GM12878 (cell line): ENCODE data around the gene LZTFL1. TPM values are rescaled to one million over a fixed set of nuclear protein-coding genes. Genes with fewer than 3 reads are reported as not detected.

Experiments
- ATAC-seq: fragments of 200-7000 bp; cut with Tn5 transposase; 3 replicates; pipeline ENCODE4 v1.9.1; 2020; ENCODE audit warnings: mild to moderate bottlenecking, moderate library complexity
- BruUV-seq: library from RNA; stranded (reverse); fragments of 400-500 nt; replicated peaks from 2 replicates; lab custom pipeline; 2021; lab: Mats Ljungman, UMichigan
- CTCF ChIA-PET: fragments of 300-600 bp; sonication (Branson Sonifier 250); formaldehyde crosslinking; extraction: SDS; loops from one replicate; lab custom pipeline; 2021; ENCODE audit warnings: inconsistent platforms; lab: Yijun Ruan, JAX
- POLR2A ChIA-PET: fragments of 350-600 bp; formaldehyde crosslinking; extraction: SDS; loops from one replicate; lab custom pipeline; 2021; ENCODE audit warnings: inconsistent platforms; lab: Charles Lee
- RAD21 ChIA-PET: fragments of 300-600 bp; sonication (Branson Sonifier 250); formaldehyde crosslinking; loops from one replicate; lab custom pipeline; 2023; ENCODE audit warnings: antibody characterized with exemption; ENCODE audit not compliant: unreplicated experiment; lab: Charles Lee
- SMC1A ChIA-PET: fragments of 300-600 bp; sonication (Branson Sonifier 250); formaldehyde crosslinking; loops from one replicate; lab custom pipeline; 2023; ENCODE audit not compliant: unreplicated experiment, uncharacterized antibody; lab: Charles Lee
- DNase-seq: peaks from one replicate; pipeline ENCODE4 v3.0.0-alpha.2; 2011; ENCODE audit warnings: low read depth, low spot score
- FAIRE-seq: peaks from 3 replicates; lab custom pipeline; 2011; peaks lifted over from hg19 to GRCh38; lab: Jason Lieb, UNC
- H2AFZ ChIP-seq: 2 replicates; pipeline ENCODE4 v1.6.0; 2011; ENCODE audit warnings: low read depth, low read length, control low read depth; ENCODE audit not compliant: control insufficient read depth
- H3K27ac ChIP-seq: 2 replicates; pipeline ENCODE4 v1.5.1; 2011; ENCODE audit warnings: control low read depth; ENCODE audit not compliant: control insufficient read depth, insufficient read depth
- H3K27me3 ChIP-seq, 2 experiments: replicated peaks in 1 of 2; 2 replicates each; pipeline versions ENCODE4 v1.6.0 to v1.6.1; 2011; ENCODE audit warnings: low read length in 1 of 2; ENCODE audit not compliant: control insufficient read depth in 2 of 2, insufficient read depth in 2 of 2
- H3K36me3 ChIP-seq, 2 experiments: 2 replicates each; pipeline ENCODE4 v1.5.1; 2011; ENCODE audit warnings: low read length in 1 of 2; ENCODE audit not compliant: control insufficient read depth in 2 of 2, insufficient read depth in 2 of 2
- H3K4me1 ChIP-seq: 2 replicates; pipeline ENCODE4 v1.6.1; 2011; ENCODE audit warnings: mild to moderate bottlenecking, low read length, moderate library complexity, mixed read lengths; ENCODE audit not compliant: control insufficient read depth, insufficient read depth
- H3K4me2 ChIP-seq: 2 replicates; pipeline ENCODE4 v1.6.0; 2011; ENCODE audit warnings: control low read depth; ENCODE audit not compliant: control insufficient read depth, insufficient read depth
- H3K4me3 ChIP-seq: fragments of 200-600 bp; sonication (generic); 2 replicates; pipeline ENCODE4 v1.5.1; 2016
- H3K79me2 ChIP-seq: 2 replicates; pipeline ENCODE4 v1.6.0; 2011; ENCODE audit warnings: low read length; ENCODE audit not compliant: control insufficient read depth, insufficient read depth
- H3K9ac ChIP-seq: 2 replicates; pipeline ENCODE4 v1.8.0; 2011; ENCODE audit warnings: low read length, control low read depth, mixed read lengths; ENCODE audit not compliant: control insufficient read depth, insufficient read depth
- H3K9me3 ChIP-seq: replicated peaks from 3 replicates; pipeline ENCODE4 v1.5.1; 2011; ENCODE audit warnings: mild to moderate bottlenecking, low read length; ENCODE audit not compliant: control insufficient read depth, insufficient read depth
- H4K20me1 ChIP-seq: 2 replicates; pipeline ENCODE4 v1.6.0; 2011; ENCODE audit not compliant: control insufficient read depth, insufficient read depth
- ATF7 ChIP-seq: fragments of 450-650 bp; IDR thresholded peaks from 2 replicates; pipeline ENCODE4 v1.6.1; 2016; ENCODE audit warnings: low read depth, mild to moderate bottlenecking
- FOXM1 ChIP-seq: IDR thresholded peaks from 2 replicates; pipeline ENCODE4 v1.6.1; 2012; ENCODE audit warnings: low read depth, mild to moderate bottlenecking, inconsistent platforms, low read length, moderate library complexity
- HDAC2 ChIP-seq: fragments of 200-600 bp; sonication (generic); IDR thresholded peaks from 2 replicates; pipeline ENCODE4 v1.6.1; 2017
- JUND ChIP-seq: IDR thresholded peaks from 2 replicates; pipeline ENCODE4 v1.6.1; 2012; ENCODE audit warnings: low read depth, mild to moderate bottlenecking, low read length, improper control_type of control experiment, moderate library complexity
- POLR2A ChIP-seq: IDR thresholded peaks from 2 replicates; pipeline ENCODE4 v1.6.1; 2011; ENCODE audit warnings: low read depth, mild to moderate bottlenecking, low read length
- SMAD1 ChIP-seq: fragments of 450-650 bp; IDR thresholded peaks from 2 replicates; pipeline ENCODE4 v1.6.1; 2018; ENCODE audit warnings: mild to moderate bottlenecking, low read depth; ENCODE audit not compliant: partially characterized antibody
- SREBF2 ChIP-seq: IDR thresholded peaks from 2 replicates; pipeline ENCODE4 v1.6.1; 2012; ENCODE audit warnings: mild to moderate bottlenecking, low read length
- TBL1XR1 ChIP-seq: IDR thresholded peaks from 2 replicates; pipeline ENCODE4 v1.6.1; 2012; ENCODE audit warnings: low read depth, low read length, improper control_type of control experiment
- USF2 ChIP-seq: IDR thresholded peaks from 2 replicates; pipeline ENCODE4 v1.6.1; 2011; ENCODE audit warnings: low read depth, low read length, improper control_type of control experiment, borderline replicate concordance
- ZBED1 ChIP-seq: IDR thresholded peaks from 2 replicates; pipeline ENCODE4 v1.6.1; 2016; ENCODE audit warnings: borderline replicate concordance
- ZZZ3 ChIP-seq: IDR thresholded peaks from 2 replicates; pipeline ENCODE4 v1.6.1; 2011; ENCODE audit warnings: low read depth; ENCODE audit not compliant: control insufficient read depth, insufficient read length
- WGBS: methylation state at CpG from one replicate; pipeline ENCODE4 v1.1.6; 2016; ENCODE audit warnings: low lambda C conversion rate; ENCODE audit not compliant: insufficient replicate concordance, insufficient coverage; ENCODE audit errors: missing lambda C conversion rate; 5-methylcytosine and 5-hydroxymethylcytosine counted together
- in situ Hi-C: fragments of 300-500 bp; cut with MboI; formaldehyde crosslinking; loops from 9 replicates; pipeline ENCODE4 v1.14.3; 2018; ENCODE audit warnings: mixed read lengths
- intact Hi-C: fragments of 100-400 bp; cut with micrococcal nuclease; formaldehyde crosslinking; loops from one replicate; pipeline ENCODE4 v1.14.2; 2022; ENCODE audit not compliant: unreplicated experiment
- polyA plus RNA-seq, 11 experiments: library from polyadenylated mRNA; depleted of rRNA in 4 of 11; unstranded in 6 of 11; stranded (reverse) in 5 of 11; fragments of >200 nt; fragmentation: Nextera tagmentation in 4 of 11; fragmentation: Illumina TruSeq in 1 of 11; extraction: Ambion mirVana in 4 of 11; extraction: Trizol in 1 of 11; gene quantifications; 1 replicate in 1 of 11; 2 replicates in 10 of 11; pipeline versions ENCODE4 v1.2.1 to v1.2.3, GENCODE V29; 2011 to 2016; ENCODE audit warnings: inconsistent platforms in 2 of 11, missing spikeins in 2 of 11, low read depth in 1 of 11
- total RNA-seq, 4 experiments: library from RNA; depleted of rRNA in 3 of 4; stranded (reverse); fragments of >200 nt in 3 of 4; fragmentation: Illumina TruSeq in 1 of 4; extraction: Trizol in 1 of 4; gene quantifications; 2 replicates each; pipeline versions ENCODE4 v1.2.1 to v1.2.3, GENCODE V29; 2013 to 2021

LZTFL1 gene
- total and polyA plus RNA-seq, 10 of the 15 experiments (the other 5 are each of a cell fraction or from before 2014, with no cell fraction given) = 9.8 to 74.1 (median 11.9) TPM

GRCh38 chr3:45887285-45887684, 45.4 kb upstream of the LZTFL1 start (continued):
- TF ChIP-seq USF2 = no peak
- TF ChIP-seq FOXM1 = no peak
- TF ChIP-seq ZZZ3 = no peak
- TF ChIP-seq TBL1XR1 = no peak
- no peak for TF ChIP-seq SREBF2
- TF ChIP-seq SMAD1 = no peak
- TF ChIP-seq ATF7 = no peak
- TF ChIP-seq JUND = no peak

GRCh38 chr3:45885979-45886705, 44.2 kb upstream of the LZTFL1 start, which contains the start of gene CCR9:
Gene CCR9, plus strand, starts transcription at chr3:45886543. Its CDS starts 8,391 bp downstream, at chr3:45894934.
- ATAC-seq (no peak), FAIRE-seq (no peak), DNase-seq (no peak)
- H3K36me3 ChIP-seq = peaks cover 0 to 2% of the 10 kb centered on the region in 2 experiments; a peak in 2 of 4 replicates
- no peaks in the 10 kb centered on the region for H4K20me1 ChIP-seq
- H3K9ac ChIP-seq = no peak within 1 kb of the TSS
- peaks cover 0 to 3% of the 10 kb centered on the region in 2 experiments; a peak in 1 of 4 replicates for H3K27me3 ChIP-seq
- TF ChIP-seq ZBED1 (no peak), HDAC2 (no peak), POLR2A (peak; percentile 49; the same call in 1 of the 2 replicates)
- no peak within 1 kb of the TSS for H3K27ac ChIP-seq
- H3K4me2 ChIP-seq = no peak within 1 kb of the TSS; the same call in 1 of the 2 replicates
- 58% methylated on average over 9 of the region's 9 CpGs for WGBS
- H3K4me1 ChIP-seq = peaks cover 53% of the 10 kb centered on the region
- SMC1A ChIA-PET = interaction anchor here (1.5 to 7.3 kb wide), 4 partner anchors 8 to 25 kb away, joined by 4 to 127 read pairs (median 82); no protein-coding TSS in a partner anchor
- no peak within 1 kb of the TSS for H2AFZ ChIP-seq
- POLR2A ChIA-PET = interaction anchor here (0.6 to 3.9 kb wide), 5 partner anchors 11 to 23 kb away, joined by 3 to 15 read pairs (median 5); no protein-coding TSS in a partner anchor
- RAD21 ChIA-PET = interaction anchor here (1.3 to 12.3 kb wide), 5 partner anchors 23 to 43 kb away, joined by 3 to 229 read pairs (median 6); no protein-coding TSS in a partner anchor
- BruUV-seq = no TSS peak
- CTCF ChIA-PET = interaction anchor here (0.9 to 1.7 kb wide), 8 partner anchors 18 to 226 kb away, joined by 3 to 6 read pairs (median 3); no protein-coding TSS in a partner anchor
- no peak within 1 kb of the TSS for H3K4me3 ChIP-seq
- in situ Hi-C loops (no loop called here), intact Hi-C loops (no loop called here)
- H3K9me3 ChIP-seq = no peaks in the 10 kb centered on the region; the same call in 2 of the 3 replicates
- no peaks in the 10 kb centered on the region for H3K79me2 ChIP-seq
